ENCODE measurements around the gene PTGIS.

Gene PTGIS

GRCh38 chr20:49526056-49526455, 41.9 kb downstream of the PTGIS start:
- no peak for DNase-seq

DNA sequence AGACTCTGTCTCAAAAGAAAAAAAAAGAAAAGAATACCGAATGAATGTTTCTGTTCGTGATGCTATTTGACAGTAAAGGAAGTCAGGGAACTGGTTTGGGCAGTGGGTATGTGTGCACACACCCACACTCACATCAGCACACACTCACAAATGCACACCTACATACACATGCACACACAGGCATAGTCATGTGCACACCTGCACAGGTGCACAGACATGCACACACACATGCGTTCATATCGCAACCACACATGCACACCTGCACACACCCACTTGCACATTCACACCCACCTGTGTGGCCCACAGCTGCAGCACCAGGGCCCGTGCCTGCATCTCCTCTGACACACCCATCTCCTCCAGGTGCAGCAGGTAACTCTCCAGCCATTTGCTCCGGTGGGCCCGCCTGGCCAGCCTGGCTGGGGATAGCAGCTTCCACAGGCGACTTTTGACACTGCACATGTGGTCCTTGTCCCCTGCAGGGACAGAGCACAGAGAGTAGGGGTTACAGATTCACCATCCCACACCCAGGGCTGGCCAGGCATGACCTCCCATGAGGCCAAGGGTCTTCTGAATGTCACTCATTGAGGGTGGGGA, 44.1 kb downstream of the PTGIS start:
- no peak for DNase-seq

DNA sequence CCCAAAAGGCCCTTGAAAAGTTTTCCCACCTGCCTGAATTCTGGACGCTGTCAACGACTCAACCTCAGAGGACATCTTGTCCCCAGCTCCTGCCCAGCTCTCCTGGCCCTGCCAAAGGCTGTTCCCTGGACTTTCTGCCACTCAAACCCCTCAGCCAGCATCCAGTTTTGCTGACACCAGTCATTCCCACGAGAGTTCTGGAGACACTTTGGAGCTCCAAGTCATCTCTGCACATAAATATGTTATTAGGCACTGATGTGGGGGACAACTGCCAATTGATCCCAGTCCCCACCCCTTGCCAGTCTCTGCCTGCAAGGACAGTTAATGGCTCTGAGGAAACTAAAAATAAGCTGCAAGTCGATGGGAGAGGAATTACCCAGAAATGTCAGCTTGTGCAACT, 46.6 kb downstream of the PTGIS start:
- DNase-seq, result no peak

DNA sequence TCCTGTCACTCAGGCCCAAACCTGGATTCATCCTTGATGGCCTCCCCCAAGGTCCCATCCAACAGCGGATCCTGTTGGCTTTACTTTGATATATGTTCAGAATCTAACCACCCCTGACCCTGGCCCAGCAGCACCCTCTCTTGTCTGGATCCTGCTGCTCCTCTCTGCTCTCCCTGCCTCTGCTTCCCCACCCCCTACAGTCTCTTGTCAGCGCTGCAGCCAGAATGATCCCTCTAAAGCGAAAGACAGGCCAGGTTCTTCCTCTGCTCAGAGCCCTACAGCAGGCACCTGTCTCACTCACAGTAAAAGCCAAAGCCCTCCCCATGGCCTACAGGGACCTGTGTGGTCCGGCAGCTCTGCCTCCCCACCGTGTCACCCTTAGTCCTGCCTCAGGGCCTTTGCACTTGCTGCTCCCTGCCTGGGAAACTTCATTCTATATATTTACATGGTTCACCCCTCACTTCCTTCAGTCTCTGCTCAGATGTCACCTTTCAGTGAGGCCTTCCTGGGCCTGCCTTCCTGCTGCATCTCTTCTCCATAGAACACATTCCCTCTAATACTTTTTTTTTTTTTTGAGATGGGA, 48.1 kb downstream of the PTGIS start:
- no peak for DNase-seq

- no peak for DNase-seq
Measured at GRCh38 chr20:49519212-49519712, 48.7 kb downstream of the PTGIS start.

DNA sequence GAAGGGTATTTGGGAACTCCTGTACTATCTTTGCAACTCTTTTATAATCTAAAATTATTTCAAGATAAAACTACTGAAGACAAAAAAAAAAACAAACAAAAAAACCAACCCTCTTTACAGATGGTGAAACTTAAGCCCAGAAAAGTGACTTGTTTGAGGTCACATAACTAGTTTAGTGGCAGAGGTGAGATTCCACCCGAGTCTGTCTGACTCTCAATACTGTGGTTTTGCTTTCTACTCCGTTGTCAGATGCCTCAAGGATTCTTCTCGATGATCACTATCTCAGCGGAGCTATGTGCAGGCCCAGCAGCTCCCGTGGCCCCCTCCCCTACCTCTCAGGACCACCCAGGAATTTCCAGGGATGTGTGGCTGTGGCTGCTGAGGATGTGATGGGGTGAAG, 49.4 kb downstream of the PTGIS start:
- DNase-seq, result no peak

- no peak for DNase-seq
Measured at GRCh38 chr20:49517805-49518100, 50.2 kb downstream of the PTGIS start.

GRCh38 chr20:49516916-49517804, 50.8 kb downstream of the PTGIS start:
- DNase-seq, result no peak

DNA sequence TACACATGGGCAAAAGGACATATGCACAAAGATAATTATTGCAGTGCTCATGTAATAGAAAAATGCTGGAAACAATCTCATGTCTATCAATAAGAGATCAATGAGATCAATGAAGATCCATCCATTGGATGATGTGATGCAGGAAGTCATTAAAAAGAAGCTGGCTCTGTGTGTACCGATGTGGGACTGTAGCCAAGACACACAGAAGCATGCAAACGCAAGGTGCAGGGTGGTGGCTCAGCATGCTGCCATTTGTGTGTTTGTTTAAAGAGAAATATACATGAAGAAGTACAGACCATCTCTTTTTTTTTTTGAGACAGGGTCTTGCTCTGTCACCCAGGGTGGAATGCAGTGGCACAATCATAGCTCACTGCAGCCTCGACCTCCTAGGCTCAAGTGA, 52.4 kb downstream of the PTGIS start:
- no peak for DNase-seq

DNA sequence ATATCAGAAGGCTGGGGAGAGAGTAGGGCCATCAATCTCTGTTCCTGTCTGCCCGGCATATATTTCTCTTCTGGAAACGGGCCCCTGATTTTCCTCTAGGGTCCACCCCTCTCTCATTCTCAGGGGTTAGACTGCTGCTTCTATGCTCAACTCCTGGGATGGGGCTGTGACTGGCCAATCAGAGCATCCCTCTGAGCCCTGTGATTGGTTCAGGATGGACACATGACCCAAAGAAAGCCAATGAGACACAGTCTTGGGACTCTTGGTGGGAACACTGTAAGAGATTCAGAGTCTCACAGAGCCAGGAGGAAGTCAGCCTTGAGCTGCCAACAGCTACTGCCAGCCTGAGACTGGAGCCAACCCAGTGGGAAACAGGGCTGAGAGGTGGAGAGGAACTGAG, 54.4 kb downstream of the PTGIS start:
- no peak for DNase-seq

- no peak for DNase-seq
Measured at GRCh38 chr20:49513009-49513408, 54.9 kb downstream of the PTGIS start.

DNA sequence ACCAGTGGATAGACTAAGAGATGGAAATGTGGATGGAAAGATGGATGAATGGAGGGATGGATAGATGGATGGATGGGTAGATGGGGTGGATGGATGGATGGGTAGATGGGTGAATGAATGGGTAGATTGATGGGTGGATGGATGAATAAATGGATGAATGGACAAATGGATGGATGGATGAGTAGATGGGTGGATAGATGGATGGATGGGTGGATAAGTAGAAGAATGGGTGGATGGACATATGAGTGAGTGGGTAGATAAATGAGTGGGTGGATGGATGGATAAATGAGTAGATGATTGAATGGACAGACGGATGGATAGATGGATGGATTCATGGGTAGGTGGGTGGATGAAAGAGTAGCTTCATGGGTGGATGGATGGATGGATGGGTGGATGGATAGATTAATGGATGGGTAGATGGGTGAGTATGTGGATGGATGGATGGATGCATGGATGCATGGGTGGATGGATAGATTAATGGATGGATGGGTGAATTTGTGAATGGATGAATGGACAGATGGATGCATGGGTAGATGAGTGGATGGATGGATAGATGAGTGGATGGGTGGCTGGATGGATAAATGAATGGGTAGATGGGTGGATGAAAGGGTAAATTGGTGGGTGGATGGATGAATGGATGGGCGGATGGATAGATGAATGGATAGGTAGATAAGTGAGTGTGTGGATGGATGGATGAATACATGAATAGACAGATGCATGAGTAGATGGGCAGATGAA, 56.0 kb downstream of the PTGIS start:
- no peak for DNase-seq

DNA sequence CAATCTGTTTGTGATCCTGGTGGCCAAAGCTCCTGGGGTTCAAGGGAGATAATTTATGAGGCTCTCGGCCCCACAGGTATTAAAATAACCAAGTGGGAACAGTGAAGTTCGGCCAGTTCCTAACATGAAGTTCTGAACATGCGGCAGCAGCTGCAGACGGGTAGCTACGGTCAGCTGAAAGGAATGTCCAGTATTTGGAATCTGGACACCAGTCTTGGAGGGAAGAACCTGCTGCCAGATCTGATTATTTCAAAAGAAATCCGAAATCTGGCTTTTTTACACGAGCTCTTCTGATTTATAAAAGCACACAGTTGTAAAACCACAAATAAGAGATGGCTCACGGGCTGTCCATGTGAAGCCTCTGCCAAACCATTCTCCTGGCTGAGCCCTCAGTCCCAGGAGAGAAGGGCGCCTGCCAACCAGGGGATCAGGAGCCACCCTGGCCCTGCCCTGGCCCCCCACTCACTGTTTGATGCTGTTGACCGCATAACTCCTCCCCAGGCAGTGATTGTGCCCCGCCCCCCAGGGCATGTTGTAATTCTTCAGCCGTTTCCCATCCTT, 57.3 kb downstream of the PTGIS start:
- no peak for DNase-seq

DNA sequence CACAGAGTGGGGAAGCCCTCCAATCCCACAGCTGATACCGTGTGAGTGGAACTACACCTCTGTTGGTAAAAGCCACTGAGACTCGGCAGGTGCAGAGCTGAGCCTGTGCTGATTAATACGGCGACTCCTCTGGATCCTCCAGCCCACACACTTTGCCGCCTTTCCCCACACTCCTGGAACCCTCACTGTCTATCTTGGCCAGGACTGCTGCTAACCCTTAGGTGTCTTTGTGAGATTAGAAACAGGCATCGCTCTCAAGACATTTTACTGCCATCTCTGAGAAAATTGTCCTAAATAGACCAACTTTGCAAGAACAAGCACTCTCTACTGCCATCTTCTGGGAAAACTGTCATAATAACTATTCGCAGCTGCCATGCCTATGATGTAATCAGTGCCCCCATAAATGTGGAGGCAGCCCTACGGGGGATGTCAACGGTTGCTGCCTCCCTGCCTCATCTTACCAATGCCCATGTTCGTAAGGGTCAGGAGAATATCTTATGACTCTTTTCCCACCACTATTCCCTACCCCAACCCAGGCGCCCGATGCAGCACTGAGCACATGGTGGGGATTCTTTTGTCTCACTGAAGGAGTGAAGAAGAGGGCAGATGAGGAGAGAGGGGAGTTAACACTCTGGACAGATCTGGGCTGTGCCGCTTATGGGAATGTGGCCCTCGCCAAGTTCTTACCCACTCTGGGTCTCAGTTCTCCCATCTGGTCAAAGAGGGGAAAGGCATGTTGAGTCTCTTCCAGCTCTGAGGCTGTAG, 59.3 kb downstream of the PTGIS start:
- DNase-seq, result peak in 1 of 2 experiments; percentile 54

DNA sequence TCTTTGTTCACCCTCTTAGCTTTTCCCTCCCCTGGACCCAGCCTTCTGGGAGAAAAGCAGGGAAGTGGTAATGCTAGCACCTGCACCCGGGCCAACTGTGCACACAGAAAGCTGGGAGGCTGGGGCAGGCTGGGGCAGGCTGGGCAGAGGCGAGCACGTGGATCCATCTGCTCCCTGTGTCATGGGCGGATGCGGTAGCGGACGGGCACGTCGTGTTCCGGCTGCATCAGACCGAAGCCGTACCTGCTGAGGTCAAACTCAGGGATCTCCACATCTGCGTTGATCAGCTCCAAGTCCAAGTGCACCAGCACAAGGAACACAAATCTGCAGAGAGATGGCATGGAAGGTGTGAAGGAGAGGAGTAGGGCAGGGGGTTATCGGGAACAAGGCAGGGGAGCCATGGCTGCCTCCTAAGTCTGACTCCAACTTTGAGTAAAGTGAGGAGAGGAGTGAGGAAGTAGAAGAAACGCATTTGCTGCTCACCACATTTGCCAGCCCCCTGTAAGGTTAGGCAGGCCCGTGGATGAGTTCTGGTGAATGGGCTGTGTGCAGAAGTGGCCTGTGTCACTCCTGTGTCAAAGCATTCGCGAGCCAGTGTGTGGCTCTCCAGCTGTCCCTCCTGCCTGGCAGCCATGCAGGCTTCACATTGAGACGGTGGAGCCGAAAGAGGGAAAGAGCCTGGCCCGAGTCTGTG, 60.0 kb downstream of the PTGIS start:
- no peak for DNase-seq

GRCh38 chr20:49505518-49505917, 62.4 kb downstream of the PTGIS start:
- DNase-seq, result peak in 1 of 2 experiments; percentile 37

- no peak for DNase-seq
Measured at GRCh38 chr20:49503176-49503575, 64.8 kb downstream of the PTGIS start.

- no peak for DNase-seq
Measured at GRCh38 chr20:49501917-49502316, 66.0 kb downstream of the PTGIS start.

DNA sequence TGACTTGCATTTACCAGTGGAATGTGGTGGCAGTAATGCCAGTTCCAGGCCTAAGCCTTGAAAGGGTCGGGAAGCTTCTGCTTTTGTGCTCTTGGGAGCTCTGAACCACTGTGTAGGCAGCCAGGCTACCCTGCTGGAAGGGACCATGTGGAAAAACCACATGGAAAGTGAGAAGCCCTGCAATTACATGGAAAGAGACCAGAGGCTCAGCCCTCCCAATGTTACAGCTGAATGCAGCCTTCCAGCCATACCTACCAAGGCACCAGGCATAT, 70.6 kb downstream of the PTGIS start:
- no peak for DNase-seq

GRCh38 chr20:49496553-49497397, 71.2 kb downstream of the PTGIS start:
- no peak for DNase-seq

DNA sequence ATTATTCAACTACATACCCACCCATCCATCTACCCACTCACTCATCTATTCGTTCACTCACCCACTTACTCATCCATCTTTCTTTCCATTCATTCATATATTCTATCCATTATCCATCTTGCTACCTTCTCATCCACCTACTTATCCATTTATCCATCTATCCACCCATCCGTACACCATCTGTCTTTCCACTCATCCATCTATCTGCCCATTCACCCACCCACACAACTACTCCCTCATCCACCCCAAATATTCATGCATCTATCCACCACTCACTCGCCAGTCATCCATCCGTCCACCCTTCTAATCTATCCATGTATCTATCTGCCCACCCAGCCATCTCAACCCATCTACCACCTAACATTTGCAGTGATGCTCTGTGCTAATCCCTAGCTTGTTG, 71.9 kb downstream of the PTGIS start:
- no peak for DNase-seq

All from cerebellar nuclear complex (tissue), 1 donor.